HepG2 (cell line): Measurements from ENCODE around the gene NNAT. TPM values are rescaled to one million over a fixed set of nuclear protein-coding genes. Genes with fewer than 3 reads are reported as not detected.

Source experiments
- FOXA1 ChIP-seq, 2 experiments: fragments of 450-650 bp in 1 of 2; sonication (generic) in 1 of 2; formaldehyde crosslinking in 1 of 2; IDR thresholded peaks; 2 replicates each; pipeline versions ENCODE4 v1.4.0 to v1.6.1; 2016 to 2020; ENCODE audit warnings: missing genetic modification reagents in 1 of 2
- MXD4 ChIP-seq: IDR thresholded peaks from 2 replicates; pipeline ENCODE4 v1.6.1; 2016; ENCODE audit warnings: mild to moderate bottlenecking, missing biosample characterization, missing genetic modification reagents
- SAP130 ChIP-seq: IDR thresholded peaks from 2 replicates; pipeline ENCODE4 v1.6.1; 2016; ENCODE audit warnings: low read depth
- polyA plus RNA-seq, 8 experiments: library from polyadenylated mRNA; depleted of rRNA in 3 of 8; stranded (reverse) in 7 of 8; unstranded in 1 of 8; fragments of >200 nt; fragmentation: Illumina TruSeq in 4 of 8; extraction: Trizol in 4 of 8; gene quantifications; 2 replicates each; pipeline versions ENCODE4 v1.2.1 to v1.2.3, GENCODE V29; 2011 to 2016; ENCODE audit warnings: low read depth in 4 of 8, missing spikeins in 1 of 8, mixed read lengths in 1 of 8; ENCODE audit not compliant: insufficient read depth in 1 of 8
- total RNA-seq, 5 experiments: library from RNA; depleted of rRNA; stranded (reverse); fragments of >200 nt; fragmentation: Illumina TruSeq; extraction: Trizol; gene quantifications; 2 replicates each; pipeline ENCODE4 v1.2.3, GENCODE V29; 2016; ENCODE audit warnings: low read depth in 1 of 5
- TF ChIP-seq, protein P1 (sequence below): sonication (generic); formaldehyde crosslinking; IDR thresholded peaks from 2 replicates; pipeline ENCODE4 v1.5.0; 2020; ENCODE audit warnings: mild to moderate bottlenecking, missing genetic modification reagents, borderline replicate concordance
- TF ChIP-seq, protein P2 (sequence below): sonication (generic); formaldehyde crosslinking; IDR thresholded peaks from 2 replicates; pipeline ENCODE4 v1.5.0; 2020; ENCODE audit warnings: mild to moderate bottlenecking, missing genetic modification reagents, borderline replicate concordance
- TF ChIP-seq, protein P3 (sequence below): sonication (generic); formaldehyde crosslinking; IDR thresholded peaks from 2 replicates; pipeline ENCODE4 v1.5.1; 2020; ENCODE audit warnings: mild to moderate bottlenecking, missing genetic modification reagents, moderate library complexity

NNAT gene
- total and polyA plus RNA-seq, 2 of the 13 experiments (the other 11 are each of a cell fraction or from before 2014, with no cell fraction given), result not detected

DNA sequence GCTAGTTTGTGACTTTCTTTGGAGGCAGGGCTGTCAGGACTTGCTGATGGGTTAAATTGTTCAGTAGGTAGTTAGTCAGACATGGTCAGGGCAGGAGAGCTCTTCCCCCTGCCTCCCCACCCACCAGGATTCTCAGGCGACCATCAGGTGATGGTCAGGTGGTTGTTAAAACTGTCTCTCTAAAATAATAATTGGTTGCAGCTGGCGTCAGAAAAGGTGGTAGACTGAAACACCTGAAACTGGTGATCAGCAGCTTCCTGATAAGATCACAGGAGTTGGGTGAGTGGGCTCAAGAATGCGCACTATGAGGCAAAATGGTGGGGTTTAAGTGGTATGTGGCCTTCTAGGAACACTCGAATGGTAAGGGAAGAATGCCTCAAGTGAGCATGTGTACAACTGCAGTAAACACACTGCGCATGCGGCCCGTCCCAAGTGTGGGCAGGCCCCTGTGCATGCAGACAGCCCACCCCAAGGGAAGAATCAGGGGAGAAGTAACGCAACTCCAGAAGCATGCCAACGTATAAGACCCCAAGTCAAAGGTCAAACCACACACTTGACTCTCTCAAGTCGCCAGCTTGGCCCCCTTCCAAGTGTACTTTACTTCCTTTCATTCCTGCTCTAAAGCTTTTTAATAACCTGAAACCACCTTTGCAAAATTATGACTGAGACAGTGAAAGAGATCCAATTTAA, 14.5 kb downstream of the NNAT start (continued):
- TF ChIP-seq, protein P1, sequence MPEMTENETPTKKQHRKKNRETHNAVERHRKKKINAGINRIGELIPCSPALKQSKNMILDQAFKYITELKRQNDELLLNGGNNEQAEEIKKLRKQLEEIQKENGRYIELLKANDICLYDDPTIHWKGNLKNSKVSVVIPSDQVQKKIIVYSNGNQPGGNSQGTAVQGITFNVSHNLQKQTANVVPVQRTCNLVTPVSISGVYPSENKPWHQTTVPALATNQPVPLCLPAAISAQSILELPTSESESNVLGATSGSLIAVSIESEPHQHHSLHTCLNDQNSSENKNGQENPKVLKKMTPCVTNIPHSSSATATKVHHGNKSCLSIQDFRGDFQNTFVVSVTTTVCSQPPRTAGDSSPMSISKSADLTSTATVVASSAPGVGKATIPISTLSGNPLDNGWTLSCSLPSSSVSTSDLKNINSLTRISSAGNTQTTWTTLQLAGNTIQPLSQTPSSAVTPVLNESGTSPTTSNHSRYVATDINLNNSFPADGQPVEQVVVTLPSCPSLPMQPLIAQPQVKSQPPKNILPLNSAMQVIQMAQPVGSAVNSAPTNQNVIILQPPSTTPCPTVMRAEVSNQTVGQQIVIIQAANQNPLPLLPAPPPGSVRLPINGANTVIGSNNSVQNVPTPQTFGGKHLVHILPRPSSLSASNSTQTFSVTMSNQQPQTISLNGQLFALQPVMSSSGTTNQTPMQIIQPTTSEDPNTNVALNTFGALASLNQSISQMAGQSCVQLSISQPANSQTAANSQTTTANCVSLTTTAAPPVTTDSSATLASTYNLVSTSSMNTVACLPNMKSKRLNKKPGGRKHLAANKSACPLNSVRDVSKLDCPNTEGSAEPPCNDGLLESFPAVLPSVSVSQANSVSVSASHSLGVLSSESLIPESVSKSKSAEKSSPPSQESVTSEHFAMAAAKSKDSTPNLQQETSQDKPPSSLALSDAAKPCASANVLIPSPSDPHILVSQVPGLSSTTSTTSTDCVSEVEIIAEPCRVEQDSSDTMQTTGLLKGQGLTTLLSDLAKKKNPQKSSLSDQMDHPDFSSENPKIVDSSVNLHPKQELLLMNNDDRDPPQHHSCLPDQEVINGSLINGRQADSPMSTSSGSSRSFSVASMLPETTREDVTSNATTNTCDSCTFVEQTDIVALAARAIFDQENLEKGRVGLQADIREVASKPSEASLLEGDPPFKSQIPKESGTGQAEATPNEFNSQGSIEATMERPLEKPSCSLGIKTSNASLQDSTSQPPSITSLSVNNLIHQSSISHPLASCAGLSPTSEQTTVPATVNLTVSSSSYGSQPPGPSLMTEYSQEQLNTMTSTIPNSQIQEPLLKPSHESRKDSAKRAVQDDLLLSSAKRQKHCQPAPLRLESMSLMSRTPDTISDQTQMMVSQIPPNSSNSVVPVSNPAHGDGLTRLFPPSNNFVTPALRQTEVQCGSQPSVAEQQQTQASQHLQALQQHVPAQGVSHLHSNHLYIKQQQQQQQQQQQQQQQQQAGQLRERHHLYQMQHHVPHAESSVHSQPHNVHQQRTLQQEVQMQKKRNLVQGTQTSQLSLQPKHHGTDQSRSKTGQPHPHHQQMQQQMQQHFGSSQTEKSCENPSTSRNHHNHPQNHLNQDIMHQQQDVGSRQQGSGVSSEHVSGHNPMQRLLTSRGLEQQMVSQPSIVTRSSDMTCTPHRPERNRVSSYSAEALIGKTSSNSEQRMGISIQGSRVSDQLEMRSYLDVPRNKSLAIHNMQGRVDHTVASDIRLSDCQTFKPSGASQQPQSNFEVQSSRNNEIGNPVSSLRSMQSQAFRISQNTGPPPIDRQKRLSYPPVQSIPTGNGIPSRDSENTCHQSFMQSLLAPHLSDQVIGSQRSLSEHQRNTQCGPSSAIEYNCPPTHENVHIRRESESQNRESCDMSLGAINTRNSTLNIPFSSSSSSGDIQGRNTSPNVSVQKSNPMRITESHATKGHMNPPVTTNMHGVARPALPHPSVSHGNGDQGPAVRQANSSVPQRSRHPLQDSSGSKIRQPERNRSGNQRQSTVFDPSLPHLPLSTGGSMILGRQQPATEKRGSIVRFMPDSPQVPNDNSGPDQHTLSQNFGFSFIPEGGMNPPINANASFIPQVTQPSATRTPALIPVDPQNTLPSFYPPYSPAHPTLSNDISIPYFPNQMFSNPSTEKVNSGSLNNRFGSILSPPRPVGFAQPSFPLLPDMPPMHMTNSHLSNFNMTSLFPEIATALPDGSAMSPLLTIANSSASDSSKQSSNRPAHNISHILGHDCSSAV, result no peak
- TF ChIP-seq, protein P2, sequence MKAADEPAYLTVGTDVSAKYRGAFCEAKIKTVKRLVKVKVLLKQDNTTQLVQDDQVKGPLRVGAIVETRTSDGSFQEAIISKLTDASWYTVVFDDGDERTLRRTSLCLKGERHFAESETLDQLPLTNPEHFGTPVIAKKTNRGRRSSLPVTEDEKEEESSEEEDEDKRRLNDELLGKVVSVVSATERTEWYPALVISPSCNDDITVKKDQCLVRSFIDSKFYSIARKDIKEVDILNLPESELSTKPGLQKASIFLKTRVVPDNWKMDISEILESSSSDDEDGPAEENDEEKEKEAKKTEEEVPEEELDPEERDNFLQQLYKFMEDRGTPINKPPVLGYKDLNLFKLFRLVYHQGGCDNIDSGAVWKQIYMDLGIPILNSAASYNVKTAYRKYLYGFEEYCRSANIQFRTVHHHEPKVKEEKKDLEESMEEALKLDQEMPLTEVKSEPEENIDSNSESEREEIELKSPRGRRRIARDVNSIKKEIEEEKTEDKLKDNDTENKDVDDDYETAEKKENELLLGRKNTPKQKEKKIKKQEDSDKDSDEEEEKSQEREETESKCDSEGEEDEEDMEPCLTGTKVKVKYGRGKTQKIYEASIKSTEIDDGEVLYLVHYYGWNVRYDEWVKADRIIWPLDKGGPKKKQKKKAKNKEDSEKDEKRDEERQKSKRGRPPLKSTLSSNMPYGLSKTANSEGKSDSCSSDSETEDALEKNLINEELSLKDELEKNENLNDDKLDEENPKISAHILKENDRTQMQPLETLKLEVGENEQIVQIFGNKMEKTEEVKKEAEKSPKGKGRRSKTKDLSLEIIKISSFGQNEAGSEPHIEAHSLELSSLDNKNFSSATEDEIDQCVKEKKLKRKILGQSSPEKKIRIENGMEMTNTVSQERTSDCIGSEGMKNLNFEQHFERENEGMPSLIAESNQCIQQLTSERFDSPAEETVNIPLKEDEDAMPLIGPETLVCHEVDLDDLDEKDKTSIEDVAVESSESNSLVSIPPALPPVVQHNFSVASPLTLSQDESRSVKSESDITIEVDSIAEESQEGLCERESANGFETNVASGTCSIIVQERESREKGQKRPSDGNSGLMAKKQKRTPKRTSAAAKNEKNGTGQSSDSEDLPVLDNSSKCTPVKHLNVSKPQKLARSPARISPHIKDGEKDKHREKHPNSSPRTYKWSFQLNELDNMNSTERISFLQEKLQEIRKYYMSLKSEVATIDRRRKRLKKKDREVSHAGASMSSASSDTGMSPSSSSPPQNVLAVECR, result peak; percentile 17; the same call in 1 of the 2 replicates
- TF ChIP-seq MXD4 (CRISPR knock-in tag) (0 out of 2 replicates have a peak, but pooled peaks have one; percentile 22), FOXA1 (IDR thresholded peaks at IDR 0.05) (no peak), FOXA1 (CRISPR knock-in tag; IDR thresholded peaks at IDR 0.05) (peak; percentile 62), SAP130 (peak; percentile 23; the same call in 1 of the 2 replicates)
- TF ChIP-seq, protein P3, sequence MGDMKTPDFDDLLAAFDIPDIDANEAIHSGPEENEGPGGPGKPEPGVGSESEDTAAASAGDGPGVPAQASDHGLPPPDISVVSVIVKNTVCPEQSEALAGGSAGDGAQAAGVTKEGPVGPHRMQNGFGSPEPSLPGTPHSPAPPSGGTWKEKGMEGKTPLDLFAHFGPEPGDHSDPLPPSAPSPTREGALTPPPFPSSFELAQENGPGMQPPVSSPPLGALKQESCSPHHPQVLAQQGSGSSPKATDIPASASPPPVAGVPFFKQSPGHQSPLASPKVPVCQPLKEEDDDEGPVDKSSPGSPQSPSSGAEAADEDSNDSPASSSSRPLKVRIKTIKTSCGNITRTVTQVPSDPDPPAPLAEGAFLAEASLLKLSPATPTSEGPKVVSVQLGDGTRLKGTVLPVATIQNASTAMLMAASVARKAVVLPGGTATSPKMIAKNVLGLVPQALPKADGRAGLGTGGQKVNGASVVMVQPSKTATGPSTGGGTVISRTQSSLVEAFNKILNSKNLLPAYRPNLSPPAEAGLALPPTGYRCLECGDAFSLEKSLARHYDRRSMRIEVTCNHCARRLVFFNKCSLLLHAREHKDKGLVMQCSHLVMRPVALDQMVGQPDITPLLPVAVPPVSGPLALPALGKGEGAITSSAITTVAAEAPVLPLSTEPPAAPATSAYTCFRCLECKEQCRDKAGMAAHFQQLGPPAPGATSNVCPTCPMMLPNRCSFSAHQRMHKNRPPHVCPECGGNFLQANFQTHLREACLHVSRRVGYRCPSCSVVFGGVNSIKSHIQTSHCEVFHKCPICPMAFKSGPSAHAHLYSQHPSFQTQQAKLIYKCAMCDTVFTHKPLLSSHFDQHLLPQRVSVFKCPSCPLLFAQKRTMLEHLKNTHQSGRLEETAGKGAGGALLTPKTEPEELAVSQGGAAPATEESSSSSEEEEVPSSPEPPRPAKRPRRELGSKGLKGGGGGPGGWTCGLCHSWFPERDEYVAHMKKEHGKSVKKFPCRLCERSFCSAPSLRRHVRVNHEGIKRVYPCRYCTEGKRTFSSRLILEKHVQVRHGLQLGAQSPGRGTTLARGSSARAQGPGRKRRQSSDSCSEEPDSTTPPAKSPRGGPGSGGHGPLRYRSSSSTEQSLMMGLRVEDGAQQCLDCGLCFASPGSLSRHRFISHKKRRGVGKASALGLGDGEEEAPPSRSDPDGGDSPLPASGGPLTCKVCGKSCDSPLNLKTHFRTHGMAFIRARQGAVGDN (CRISPR knock-in tag), result peak; percentile 35; the same call in 1 of the 2 replicates
